PFSK-1 (cell line): ENCODE measurements around the gene DCAF17. TPM values are rescaled to one million over a fixed set of nuclear protein-coding genes. Genes with fewer than 3 reads are reported as not detected.

Experiments used
- FOXP2 ChIP-seq: optimal IDR thresholded peaks from 2 replicates; pipeline ENCODE3; 2011; ENCODE audit warnings: borderline replicate concordance, control low read depth, inconsistent platforms; ENCODE audit not compliant: insufficient read depth; ENCODE audit errors: extremely low read length, extremely low read depth
- POLR2AphosphoS5 ChIP-seq: IDR thresholded peaks from 2 replicates; pipeline ENCODE4 v1.6.1; 2012; ENCODE audit warnings: low read depth, mild to moderate bottlenecking, control low read depth, low read length, moderate library complexity
- REST ChIP-seq, 2 experiments: IDR thresholded peaks; 2 replicates each; pipeline versions ENCODE4 v1.6.1 to v1.8.0; 2011 to 2012; ENCODE audit warnings: low read depth in 2 of 2, low read length in 2 of 2, control low read depth in 1 of 2, inconsistent platforms in 1 of 2, mild to moderate bottlenecking in 1 of 2, moderate library complexity in 1 of 2; ENCODE audit not compliant: insufficient read depth in 1 of 2
- SIN3A ChIP-seq: IDR thresholded peaks from 2 replicates; pipeline ENCODE4 v1.6.1; 2012; ENCODE audit warnings: mild to moderate bottlenecking, low read length, moderate library complexity, borderline replicate concordance; ENCODE audit not compliant: insufficient read depth
- TAF1 ChIP-seq: IDR thresholded peaks from 2 replicates; pipeline ENCODE4 v1.6.1; 2012; ENCODE audit warnings: low read length, control low read depth, borderline replicate concordance; ENCODE audit not compliant: insufficient read depth
- polyA plus RNA-seq: library from polyadenylated mRNA; unstranded; fragments of >200 nt; gene quantifications from one replicate; pipeline ENCODE4 v1.2.1, GENCODE V29; 2012; ENCODE audit warnings: low read depth, missing spikeins; ENCODE audit not compliant: insufficient read length

Gene DCAF17, protein sequence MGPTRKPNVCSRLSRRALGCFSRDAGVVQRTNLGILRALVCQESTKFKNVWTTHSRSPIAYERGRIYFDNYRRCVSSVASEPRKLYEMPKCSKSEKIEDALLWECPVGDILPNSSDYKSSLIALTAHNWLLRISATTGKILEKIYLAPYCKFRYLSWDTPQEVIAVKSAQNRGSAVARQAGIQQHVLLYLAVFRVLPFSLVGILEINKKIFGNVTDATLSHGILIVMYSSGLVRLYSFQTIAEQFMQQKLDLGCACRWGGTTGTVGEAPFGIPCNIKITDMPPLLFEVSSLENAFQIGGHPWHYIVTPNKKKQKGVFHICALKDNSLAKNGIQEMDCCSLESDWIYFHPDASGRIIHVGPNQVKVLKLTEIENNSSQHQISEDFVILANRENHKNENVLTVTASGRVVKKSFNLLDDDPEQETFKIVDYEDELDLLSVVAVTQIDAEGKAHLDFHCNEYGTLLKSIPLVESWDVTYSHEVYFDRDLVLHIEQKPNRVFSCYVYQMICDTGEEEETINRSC
- 4.0 TPM for polyA plus RNA-seq

- TF ChIP-seq POLR2AphosphoS5 = peak; percentile 73
- 0 out of 2 replicates have a peak, but pooled peaks have one; percentile 33 for TF ChIP-seq SIN3A
- TF ChIP-seq TAF1 = peak; percentile 58; the same call in 1 of the 2 replicates
- TF ChIP-seq FOXP2 = peak; percentile 39
- no peak for TF ChIP-seq REST (IDR thresholded peaks at IDR 0.05; ENCODE audit: insufficient read depth in 1 of 2, low read depth in 2 of 2, low read length in 2 of 2)
Observed at GRCh38 chr2:171434013-171434989, at the start of gene DCAF17. Gene DCAF17, plus strand, starts transcription at chr2:171434226. Its CDS starts 352 bp downstream, at chr2:171434578.

DNA sequence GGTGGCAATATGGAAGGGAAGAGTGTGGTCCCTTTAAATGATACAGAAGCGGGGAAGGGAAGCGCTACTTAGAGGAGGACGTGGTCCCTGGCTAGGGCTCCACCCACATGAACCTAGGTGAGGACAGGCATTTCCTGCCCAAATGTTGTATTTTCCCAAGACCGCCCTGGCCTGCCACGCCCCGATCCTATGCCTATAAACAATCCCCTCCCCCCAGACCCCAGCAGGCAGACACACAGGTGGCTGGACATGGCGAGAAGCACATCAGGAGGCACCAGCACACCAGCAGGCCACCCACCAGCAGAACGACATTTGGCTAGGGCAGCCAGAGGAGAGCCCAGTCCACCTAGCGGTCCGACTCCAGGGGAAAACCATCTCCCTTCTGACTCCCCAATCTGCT is 47.4 kb upstream of the DCAF17 start:
- TF ChIP-seq SIN3A (no peak), REST (IDR thresholded peaks at IDR 0.05; ENCODE audit: insufficient read depth in 1 of 2, low read depth in 2 of 2, low read length in 2 of 2) (no peak), TAF1 (no peak), FOXP2 (no peak), POLR2AphosphoS5 (no peak)

DNA sequence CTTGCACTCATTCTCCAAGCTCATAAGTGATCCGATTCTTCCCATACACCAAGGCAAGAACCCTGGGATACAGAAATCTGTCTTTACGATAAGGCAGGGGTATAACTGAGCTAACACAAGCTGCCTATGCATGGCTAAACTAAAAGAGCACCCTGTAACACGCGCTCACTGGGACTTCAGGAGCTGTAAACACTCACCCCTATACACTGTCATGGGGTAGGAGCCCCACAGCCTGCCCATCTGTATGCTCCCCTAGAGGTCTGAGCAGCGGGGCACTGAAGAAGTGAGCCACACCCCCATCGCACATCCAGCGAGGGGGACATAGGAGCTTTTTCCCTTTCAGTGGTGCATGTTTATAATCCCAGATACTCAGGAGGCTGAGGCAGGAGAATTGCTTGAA is 47.0 kb upstream of the DCAF17 start:
- TF ChIP-seq POLR2AphosphoS5 = no peak
- TF ChIP-seq TAF1 = no peak
- TF ChIP-seq SIN3A = no peak
- TF ChIP-seq FOXP2 = no peak
- TF ChIP-seq REST (IDR thresholded peaks at IDR 0.05; ENCODE audit: insufficient read depth in 1 of 2, low read depth in 2 of 2, low read length in 2 of 2) = no peak

DNA sequence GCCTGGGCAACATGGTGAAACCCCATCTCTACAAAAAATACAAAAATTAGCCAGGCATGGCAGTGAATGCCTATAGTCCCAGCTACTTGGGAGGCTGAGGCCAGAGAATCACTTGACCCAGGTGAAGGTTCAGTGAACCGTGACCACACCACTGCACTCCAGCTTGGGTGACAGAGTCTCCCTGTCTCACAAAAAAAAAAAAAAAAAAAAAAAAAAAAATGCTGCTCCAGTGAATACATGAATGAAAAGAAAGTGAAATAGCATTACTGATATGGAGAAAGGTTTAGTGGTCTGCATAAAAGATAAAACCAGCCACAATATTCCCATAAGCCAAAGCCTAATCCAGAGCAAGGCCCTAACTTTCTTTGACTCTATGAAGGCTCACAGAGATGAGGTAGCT is 44.7 kb upstream of the DCAF17 start:
- TF ChIP-seq REST (IDR thresholded peaks at IDR 0.05; ENCODE audit: insufficient read depth in 1 of 2, low read depth in 2 of 2, low read length in 2 of 2) (no peak), TAF1 (no peak), POLR2AphosphoS5 (no peak), FOXP2 (no peak), SIN3A (no peak)
